WTC11 (cell line): ENCODE results near the gene PDE6D.

ENCODE experiments used
- TEAD4 ChIP-seq: sonication (generic); formaldehyde crosslinking; IDR thresholded peaks from 2 replicates; pipeline ENCODE4 v1.8.0; 2022; ENCODE audit warnings: mild to moderate bottlenecking, missing genetic modification reagents
- ZNF317 ChIP-seq: sonication (generic); formaldehyde crosslinking; IDR thresholded peaks from 2 replicates; pipeline ENCODE4 v1.8.1; 2023; ENCODE audit warnings: low read depth, mild to moderate bottlenecking, moderate library complexity, missing genetic modification reagents, borderline replicate concordance

GRCh38 chr2:231732604-231733003 lies 48.5 kb downstream of the PDE6D start:
- TF ChIP-seq TEAD4 (CRISPR knock-in tag), result no peak
- no peak for TF ChIP-seq ZNF317 (CRISPR knock-in tag)
